B cell (primary cell): ENCODE data around the gene GADD45B.

Experiments used
- EZH2 ChIP-seq: IDR thresholded peaks from 2 replicates; pipeline ENCODE4 v1.6.1; 2012; ENCODE audit warnings: borderline replicate concordance, low read depth, mild to moderate bottlenecking, moderate library complexity, low read length; ENCODE audit not compliant: insufficient read depth, poor library complexity, severe bottlenecking
- TF ChIP-seq, protein P1 (sequence below): fragments of 200-600 bp; IDR thresholded peaks from one replicate; pipeline ENCODE4 v1.8.0; 2022; ENCODE audit warnings: antibody characterized with exemption, mild to moderate bottlenecking

DNA sequence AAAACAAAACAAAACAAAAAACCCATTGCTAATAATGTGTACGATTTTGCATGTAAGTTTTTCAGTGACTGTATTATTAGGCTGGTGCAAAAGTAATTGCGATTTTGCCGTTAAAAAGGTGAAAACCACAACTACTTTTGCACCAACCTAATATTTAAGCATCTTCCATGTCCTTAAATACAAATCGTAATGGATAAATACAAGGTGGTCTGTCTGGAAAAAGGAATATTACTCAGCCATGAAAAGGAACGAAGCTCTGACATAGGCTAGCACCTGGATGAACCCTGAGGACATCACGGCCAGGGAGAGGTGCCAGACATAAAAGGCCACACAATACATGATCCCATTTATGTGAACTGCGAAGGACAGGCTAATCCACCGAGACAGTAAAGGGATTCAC, 33.2 kb downstream of the GADD45B start:
- TF ChIP-seq, protein P1, sequence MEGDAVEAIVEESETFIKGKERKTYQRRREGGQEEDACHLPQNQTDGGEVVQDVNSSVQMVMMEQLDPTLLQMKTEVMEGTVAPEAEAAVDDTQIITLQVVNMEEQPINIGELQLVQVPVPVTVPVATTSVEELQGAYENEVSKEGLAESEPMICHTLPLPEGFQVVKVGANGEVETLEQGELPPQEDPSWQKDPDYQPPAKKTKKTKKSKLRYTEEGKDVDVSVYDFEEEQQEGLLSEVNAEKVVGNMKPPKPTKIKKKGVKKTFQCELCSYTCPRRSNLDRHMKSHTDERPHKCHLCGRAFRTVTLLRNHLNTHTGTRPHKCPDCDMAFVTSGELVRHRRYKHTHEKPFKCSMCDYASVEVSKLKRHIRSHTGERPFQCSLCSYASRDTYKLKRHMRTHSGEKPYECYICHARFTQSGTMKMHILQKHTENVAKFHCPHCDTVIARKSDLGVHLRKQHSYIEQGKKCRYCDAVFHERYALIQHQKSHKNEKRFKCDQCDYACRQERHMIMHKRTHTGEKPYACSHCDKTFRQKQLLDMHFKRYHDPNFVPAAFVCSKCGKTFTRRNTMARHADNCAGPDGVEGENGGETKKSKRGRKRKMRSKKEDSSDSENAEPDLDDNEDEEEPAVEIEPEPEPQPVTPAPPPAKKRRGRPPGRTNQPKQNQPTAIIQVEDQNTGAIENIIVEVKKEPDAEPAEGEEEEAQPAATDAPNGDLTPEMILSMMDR: no peak
- TF ChIP-seq EZH2: no peak
